Thyroid gland (tissue), 4 donors: ENCODE data around the gene C11orf24. TPM values are rescaled to one million over a fixed set of nuclear protein-coding genes. Genes with fewer than 3 reads are reported as not detected.

Experiments used
- DNase-seq, 2 donors: peaks; one replicate each; pipeline ENCODE4 v3.0.0-alpha.2; 2019
- H3K27ac ChIP-seq, 3 donors: fragments of 200-600 bp; sonication (generic); 1 replicate in 2 of 3; 2 replicates in 1 of 3; pipeline ENCODE4 v1.5.1; 2016 to 2019; ENCODE audit warnings: mild to moderate bottlenecking in 1 of 3, moderate library complexity in 1 of 3
- H3K27me3 ChIP-seq: fragments of 200-600 bp; sonication (generic); one replicate; pipeline ENCODE4 v1.5.1; 2019
- H3K36me3 ChIP-seq, 2 donors: fragments of 200-600 bp; sonication (generic); one replicate each; pipeline ENCODE4 v1.5.1; 2016 to 2019
- H3K4me1 ChIP-seq, 2 donors: fragments of 200-600 bp; sonication (generic); one replicate each; pipeline ENCODE4 v1.5.1; 2017 to 2019
- H3K4me3 ChIP-seq, 3 donors: fragments of 200-600 bp; sonication (generic); replicated peaks in 1 of 3; 1 replicate in 2 of 3; 2 replicates in 1 of 3; pipeline ENCODE4 v1.5.1; 2016; ENCODE audit warnings: mild to moderate bottlenecking in 1 of 3
- H3K9me3 ChIP-seq: fragments of 200-600 bp; sonication (generic); one replicate; pipeline ENCODE4 v1.5.1; 2017
- POLR2A ChIP-seq, 2 donors: fragments of 450-650 bp; IDR thresholded peaks; one replicate each; pipeline ENCODE4 v1.6.1; 2017; ENCODE audit warnings: antibody characterized with exemption in 2 of 2, mild to moderate bottlenecking in 2 of 2, moderate library complexity in 1 of 2
- WGBS, 2 donors: methylation state at CpG; one replicate each; pipeline ENCODE4 v1.1.5; 2017; 5-methylcytosine and 5-hydroxymethylcytosine counted together
- intact Hi-C: fragments of 100-400 bp; cut with DNase I; formaldehyde crosslinking; loops from one replicate; pipeline ENCODE4 v1.15.1; 2023
- total RNA-seq, 4 donors: library from RNA; depleted of rRNA; stranded (reverse); fragments of >200 nt; gene quantifications; one replicate each; pipeline ENCODE4 v1.2.3, GENCODE V29; 2016
- TF ChIP-seq, protein P1 (sequence below), 6 experiments: fragments of 200-600 bp in 3 of 6; fragments of 450-650 bp in 3 of 6; sonication (generic) in 3 of 6; IDR thresholded peaks; one replicate each; pipeline ENCODE4 v1.5.1; 2016 to 2019; ENCODE audit warnings: antibody characterized with exemption in 6 of 6, mild to moderate bottlenecking in 2 of 6, inconsistent platforms in 1 of 6, moderate library complexity in 1 of 6

Gene C11orf24
- total RNA-seq, 4 donors from 2014 or later: 12.4 to 28.3 (median 24.4) TPM

DNA sequence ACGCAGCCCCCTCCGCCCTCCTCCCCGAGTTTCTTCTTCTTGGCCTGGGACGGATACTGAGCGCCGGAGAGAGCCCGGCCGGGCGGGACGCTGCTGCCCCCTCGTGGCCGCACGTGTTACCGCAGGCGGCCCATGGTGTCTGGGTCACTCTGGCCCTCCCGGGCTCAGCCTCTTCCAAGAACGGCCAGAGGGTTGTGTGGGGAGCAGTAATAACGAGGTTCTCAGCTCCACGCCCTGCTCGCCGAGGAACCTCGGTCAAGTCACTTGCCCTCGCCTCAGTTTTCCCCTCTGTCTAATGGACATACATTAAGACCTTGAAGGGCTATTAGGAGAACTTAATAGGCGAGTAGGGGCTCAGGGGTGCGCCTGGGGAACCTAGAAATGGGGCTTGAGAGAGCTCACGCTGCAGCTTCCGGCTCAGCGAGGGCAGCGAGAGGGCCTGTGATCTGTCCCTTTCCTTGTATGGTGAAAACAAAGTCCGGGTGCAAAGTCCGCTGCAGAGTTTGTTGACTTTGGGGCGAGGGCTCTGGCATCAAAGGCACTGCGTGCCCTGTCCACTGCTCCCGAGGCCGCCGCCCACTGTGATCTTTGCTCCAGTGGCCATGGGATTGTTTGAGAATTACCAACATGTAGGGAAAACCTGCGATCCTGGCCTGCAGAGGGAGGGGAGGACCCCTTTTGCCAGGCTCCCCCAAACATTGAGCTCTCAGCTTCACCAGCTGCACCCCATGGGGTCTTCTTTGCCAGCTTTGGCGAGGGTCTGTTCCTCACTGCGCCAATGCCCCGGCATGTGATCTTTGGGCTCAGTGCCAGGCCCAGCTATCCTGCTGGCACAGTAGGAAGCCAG, 26.3 kb upstream of the C11orf24 start:
- Histone ChIP-seq H3K36me3 (no peaks in the 10 kb centered on the region), H3K27ac (no peak overlapping the region), H3K4me1 (peaks cover 7 to 8% of the 10 kb centered on the region in 2 donors), H3K9me3 (no peaks in the 10 kb centered on the region), H3K27me3 (no peaks in the 10 kb centered on the region), H3K4me3 (no peak overlapping the region)
- peak; percentile 70 to 75 for DNase-seq
- WGBS, 2 donors: 30% methylated on average over 33 to 39 of the region's 40 CpGs
- intact Hi-C loops: loop anchor here (2.0 kb wide), 1 partner anchor 41 kb away; no protein-coding TSS in a partner anchor
- TF ChIP-seq, protein P1, sequence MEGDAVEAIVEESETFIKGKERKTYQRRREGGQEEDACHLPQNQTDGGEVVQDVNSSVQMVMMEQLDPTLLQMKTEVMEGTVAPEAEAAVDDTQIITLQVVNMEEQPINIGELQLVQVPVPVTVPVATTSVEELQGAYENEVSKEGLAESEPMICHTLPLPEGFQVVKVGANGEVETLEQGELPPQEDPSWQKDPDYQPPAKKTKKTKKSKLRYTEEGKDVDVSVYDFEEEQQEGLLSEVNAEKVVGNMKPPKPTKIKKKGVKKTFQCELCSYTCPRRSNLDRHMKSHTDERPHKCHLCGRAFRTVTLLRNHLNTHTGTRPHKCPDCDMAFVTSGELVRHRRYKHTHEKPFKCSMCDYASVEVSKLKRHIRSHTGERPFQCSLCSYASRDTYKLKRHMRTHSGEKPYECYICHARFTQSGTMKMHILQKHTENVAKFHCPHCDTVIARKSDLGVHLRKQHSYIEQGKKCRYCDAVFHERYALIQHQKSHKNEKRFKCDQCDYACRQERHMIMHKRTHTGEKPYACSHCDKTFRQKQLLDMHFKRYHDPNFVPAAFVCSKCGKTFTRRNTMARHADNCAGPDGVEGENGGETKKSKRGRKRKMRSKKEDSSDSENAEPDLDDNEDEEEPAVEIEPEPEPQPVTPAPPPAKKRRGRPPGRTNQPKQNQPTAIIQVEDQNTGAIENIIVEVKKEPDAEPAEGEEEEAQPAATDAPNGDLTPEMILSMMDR (IDR thresholded peaks at IDR 0.05): peak; percentile 79 to 99 (median 95)
- no peak for TF ChIP-seq POLR2A (IDR thresholded peaks at IDR 0.05)

DNA sequence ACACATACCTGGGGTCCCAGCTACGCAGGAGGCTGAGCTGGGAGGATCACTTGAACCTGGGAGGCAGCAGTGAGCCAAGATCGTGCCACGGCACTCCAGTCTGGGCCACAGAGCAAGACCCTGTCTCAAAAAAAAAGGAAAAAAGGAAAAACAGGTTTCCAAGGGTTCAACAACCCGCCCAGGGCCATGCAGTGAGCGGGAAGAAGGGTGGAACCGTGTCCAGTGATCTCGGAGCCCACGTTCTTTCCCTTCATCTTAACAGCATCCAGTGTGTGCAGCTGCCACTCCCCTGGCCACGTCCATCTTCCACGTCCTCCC, 25.7 kb upstream of the C11orf24 start:
- H3K27ac ChIP-seq: no peak overlapping the region
- no peak for DNase-seq
- H3K36me3 ChIP-seq: no peaks in the 10 kb centered on the region
- TF ChIP-seq, protein P1 (IDR thresholded peaks at IDR 0.05): no peak
- no peak for TF ChIP-seq POLR2A (IDR thresholded peaks at IDR 0.05)
- no peaks in the 10 kb centered on the region for H3K27me3 ChIP-seq
- no peaks in the 10 kb centered on the region for H3K9me3 ChIP-seq
- peaks cover 7 to 8% of the 10 kb centered on the region in 2 donors for H3K4me1 ChIP-seq
- WGBS, 2 donors: 38 to 43% methylated on average over 10 of the region's 10 CpGs
- H3K4me3 ChIP-seq: no peak overlapping the region
- intact Hi-C loops: loop anchor here (2.0 kb wide), 1 partner anchor 41 kb away; no protein-coding TSS in a partner anchor

GRCh38 chr11:68297052-68297378, 25.2 kb upstream of the C11orf24 start:
- Histone ChIP-seq H3K27ac (no peak overlapping the region), H3K4me1 (peaks cover 7 to 8% of the 10 kb centered on the region in 2 donors), H3K27me3 (no peaks in the 10 kb centered on the region), H3K4me3 (no peak overlapping the region), H3K36me3 (no peaks in the 10 kb centered on the region), H3K9me3 (no peaks in the 10 kb centered on the region)
- no peak for DNase-seq
- intact Hi-C loops: loop anchor here (2.0 kb wide), 1 partner anchor 40 kb away; no protein-coding TSS in a partner anchor
- WGBS, 2 donors: 96 to 98% methylated on average over 6 of the region's 6 CpGs
- TF ChIP-seq, protein P1 (IDR thresholded peaks at IDR 0.05): no peak
- TF ChIP-seq POLR2A (IDR thresholded peaks at IDR 0.05): no peak

DNA sequence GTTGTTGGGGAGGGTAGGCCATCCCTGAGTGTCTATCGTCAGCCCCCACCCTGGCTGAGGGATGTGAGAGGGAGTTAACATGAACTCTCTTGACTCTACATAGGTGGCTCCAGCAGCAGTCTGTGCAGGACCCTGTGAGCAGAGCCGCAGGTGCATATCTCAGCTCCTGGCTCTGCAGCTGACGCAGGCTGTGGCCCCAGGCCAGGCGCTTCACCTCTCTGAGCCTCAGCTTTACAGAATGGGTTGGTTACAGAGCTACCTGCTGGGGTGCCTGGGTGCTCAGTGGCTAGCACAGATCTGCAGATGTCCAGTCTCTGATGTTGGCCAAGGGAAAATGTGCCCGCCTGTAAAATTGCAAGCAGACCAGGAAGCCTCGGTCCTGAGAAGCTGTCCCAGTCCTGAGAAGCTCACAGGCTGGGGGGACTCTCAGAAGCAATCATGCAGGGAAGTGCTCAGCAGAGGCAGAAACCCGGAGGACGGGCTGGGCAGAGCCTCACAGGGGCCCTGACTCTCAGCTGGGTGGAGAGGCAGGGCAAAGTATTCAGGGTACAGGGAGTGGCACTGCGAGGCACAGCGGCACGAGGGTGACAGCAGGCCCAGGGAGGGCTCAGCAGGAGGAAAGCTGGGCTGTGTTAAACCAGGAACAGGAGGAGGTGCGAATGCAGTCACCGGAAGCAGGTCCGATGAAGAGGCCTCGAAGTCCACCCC, 24.7 kb upstream of the C11orf24 start:
- Histone ChIP-seq H3K4me1 (peaks cover 7 to 8% of the 10 kb centered on the region in 2 donors), H3K9me3 (no peaks in the 10 kb centered on the region), H3K27me3 (no peaks in the 10 kb centered on the region), H3K36me3 (no peaks in the 10 kb centered on the region), H3K27ac (no peak overlapping the region), H3K4me3 (no peak overlapping the region)
- 78 to 86% methylated on average over 12 to 13 of the region's 15 CpGs for WGBS, 2 donors
- no peak for DNase-seq
- intact Hi-C loops: loop anchor here (2.0 kb wide), 1 partner anchor 40 kb away; no protein-coding TSS in a partner anchor
- TF ChIP-seq POLR2A (IDR thresholded peaks at IDR 0.05): no peak
- TF ChIP-seq, protein P1 (IDR thresholded peaks at IDR 0.05): no peak

- Histone ChIP-seq H3K36me3 (no peaks in the 10 kb centered on the region), H3K27ac (no peak overlapping the region), H3K4me1 (peaks cover 7 to 8% of the 10 kb centered on the region in 2 donors), H3K9me3 (no peaks in the 10 kb centered on the region), H3K27me3 (no peaks in the 10 kb centered on the region), H3K4me3 (no peak overlapping the region)
- intact Hi-C loops: loop anchor here (2.0 kb wide), 1 partner anchor 39 kb away; no protein-coding TSS in a partner anchor
- DNase-seq: no peak
- 86 to 91% methylated on average over 5 of the region's 5 CpGs for WGBS, 2 donors
- TF ChIP-seq POLR2A (IDR thresholded peaks at IDR 0.05): no peak
- TF ChIP-seq, protein P1 (IDR thresholded peaks at IDR 0.05): no peak
These were observed 24.2 kb upstream of the C11orf24 start for GRCh38 chr11:68295940-68296339.
